Neural crest cell (in vitro differentiated cells): ENCODE results near the gene KRT74. TPM values are rescaled to one million over a fixed set of nuclear protein-coding genes. Genes with fewer than 3 reads are reported as not detected.

ENCODE experiments used
- DNase-seq: peaks from one replicate; pipeline ENCODE4 v3.0.0; 2021; ENCODE audit warnings: low read depth, mixed read lengths, low spot score
- H3K27ac Mint-ChIP-seq: one replicate; pipeline ENCODE4 v1.8.0; 2021; ENCODE audit warnings: mild to moderate bottlenecking, mixed read lengths; ENCODE audit not compliant: unreplicated experiment
- H3K27me3 Mint-ChIP-seq: 2 replicates; pipeline ENCODE4 v1.8.0; 2021; ENCODE audit warnings: low read depth, mild to moderate bottlenecking, mixed read lengths
- H3K36me3 Mint-ChIP-seq: 2 replicates; pipeline ENCODE4 v1.8.0; 2021; ENCODE audit warnings: low read depth, mild to moderate bottlenecking, mixed read lengths
- H3K4me1 Mint-ChIP-seq: 2 replicates; pipeline ENCODE4 v1.8.0; 2021; ENCODE audit warnings: mixed read lengths
- H3K4me3 Mint-ChIP-seq: one replicate; pipeline ENCODE4 v1.8.0; 2021; ENCODE audit warnings: mild to moderate bottlenecking, mixed read lengths
- H3K9me3 Mint-ChIP-seq: 2 replicates; pipeline ENCODE4 v1.8.0; 2021; ENCODE audit warnings: mixed read lengths
- CTCF ChIP-seq: fragments of 200-600 bp; sonication (generic); conservative IDR thresholded peaks from 2 replicates; pipeline ENCODE4 v1.5.0; 2021; ENCODE audit warnings: antibody characterized with exemption, mild to moderate bottlenecking
- total RNA-seq: library from RNA; stranded (reverse); gene quantifications from 2 replicates; pipeline ENCODE4 v1.2.1, GENCODE V29; 2021

KRT74 gene
- total RNA-seq, 1 donor from 2014 or later, result not detected

DNA sequence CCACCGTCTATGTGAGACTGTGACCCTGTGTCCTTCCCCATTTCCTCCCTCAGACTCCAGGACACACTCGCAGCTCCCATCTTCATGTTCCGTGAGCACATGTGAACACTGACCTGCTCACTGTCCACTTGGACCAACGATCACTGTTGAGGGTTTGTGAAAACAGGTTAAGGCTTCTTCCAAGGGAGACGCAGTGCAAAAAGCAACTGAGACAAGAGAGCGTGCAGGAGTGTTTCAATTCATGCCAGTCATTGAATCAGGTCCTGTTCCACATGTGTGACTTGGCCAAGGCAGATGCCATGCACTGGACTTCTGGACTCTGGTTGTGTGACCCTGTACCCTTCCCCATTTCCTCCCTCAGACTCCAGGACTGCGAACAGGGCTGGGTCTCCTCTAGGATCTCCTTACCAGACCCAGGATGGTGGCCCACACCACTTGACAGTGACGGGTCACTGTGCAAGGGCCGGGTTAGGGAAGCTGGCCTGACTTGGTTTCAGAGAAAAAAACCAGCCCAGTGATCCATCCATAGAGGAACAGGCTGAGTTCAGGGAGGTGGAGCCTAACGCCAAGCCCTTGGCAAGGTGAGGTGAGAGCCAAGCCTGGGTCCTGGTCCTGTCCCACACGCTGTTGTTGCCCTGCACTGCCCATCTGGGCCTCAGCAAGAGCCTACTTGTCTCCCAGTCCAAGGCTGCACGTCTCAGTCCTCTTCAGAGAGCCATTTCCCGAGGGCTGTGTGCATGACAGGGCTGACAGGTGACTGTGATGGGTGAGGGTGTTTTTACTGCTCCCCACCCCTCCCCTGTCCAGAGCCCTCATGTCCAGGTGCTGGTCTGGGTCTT is 47.8 kb downstream of the KRT74 start:
- no peak for TF ChIP-seq CTCF
- Mint-ChIP-seq H3K27ac (no peak overlapping the region), H3K9me3 (no peaks in the 10 kb centered on the region), H3K4me3 (no peak overlapping the region), H3K27me3 (no peaks in the 10 kb centered on the region), H3K4me1 (no peaks in the 10 kb centered on the region), H3K36me3 (no peaks in the 10 kb centered on the region)
- no peak for DNase-seq

DNA sequence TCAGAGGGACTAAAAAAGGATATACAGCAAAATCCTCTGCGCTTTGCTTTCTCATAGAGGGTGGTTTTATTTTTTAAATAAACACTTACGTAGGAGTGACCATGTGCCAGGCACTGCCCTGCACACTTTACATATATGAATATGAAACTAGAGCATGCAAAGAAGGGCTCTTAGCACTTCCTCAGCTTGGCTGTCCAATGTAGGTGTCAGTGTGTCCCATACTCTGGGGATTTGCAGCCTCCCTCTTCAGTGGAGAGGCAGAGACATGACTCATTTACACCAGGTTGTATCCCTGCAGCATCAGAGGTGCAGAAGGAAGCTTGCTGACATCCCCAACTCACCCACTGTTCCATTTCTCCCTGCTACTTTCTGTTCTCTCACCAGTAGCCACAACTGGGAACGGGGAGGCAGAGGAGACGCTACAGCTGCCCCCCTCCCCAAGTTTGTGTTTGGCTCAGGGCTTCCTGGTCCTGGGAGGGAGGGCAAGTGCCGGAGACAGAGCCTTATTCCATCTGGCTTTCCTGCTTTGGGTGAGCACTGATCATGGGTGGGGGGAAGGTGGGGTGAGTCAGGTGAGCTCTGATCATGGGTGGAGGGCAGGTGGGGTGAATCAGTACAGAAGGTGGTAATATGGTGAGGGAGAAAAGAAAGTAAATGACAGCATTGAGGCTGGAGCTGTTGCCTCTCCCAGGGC is 48.6 kb downstream of the KRT74 start:
- no peak for DNase-seq
- no peaks in the 10 kb centered on the region for H3K27me3 Mint-ChIP-seq
- no peak overlapping the region for H3K4me3 Mint-ChIP-seq
- H3K36me3 Mint-ChIP-seq, result no peaks in the 10 kb centered on the region
- H3K9me3 Mint-ChIP-seq, result no peaks in the 10 kb centered on the region
- H3K27ac Mint-ChIP-seq, result no peak overlapping the region
- TF ChIP-seq CTCF, result no peak
- no peaks in the 10 kb centered on the region for H3K4me1 Mint-ChIP-seq

DNA sequence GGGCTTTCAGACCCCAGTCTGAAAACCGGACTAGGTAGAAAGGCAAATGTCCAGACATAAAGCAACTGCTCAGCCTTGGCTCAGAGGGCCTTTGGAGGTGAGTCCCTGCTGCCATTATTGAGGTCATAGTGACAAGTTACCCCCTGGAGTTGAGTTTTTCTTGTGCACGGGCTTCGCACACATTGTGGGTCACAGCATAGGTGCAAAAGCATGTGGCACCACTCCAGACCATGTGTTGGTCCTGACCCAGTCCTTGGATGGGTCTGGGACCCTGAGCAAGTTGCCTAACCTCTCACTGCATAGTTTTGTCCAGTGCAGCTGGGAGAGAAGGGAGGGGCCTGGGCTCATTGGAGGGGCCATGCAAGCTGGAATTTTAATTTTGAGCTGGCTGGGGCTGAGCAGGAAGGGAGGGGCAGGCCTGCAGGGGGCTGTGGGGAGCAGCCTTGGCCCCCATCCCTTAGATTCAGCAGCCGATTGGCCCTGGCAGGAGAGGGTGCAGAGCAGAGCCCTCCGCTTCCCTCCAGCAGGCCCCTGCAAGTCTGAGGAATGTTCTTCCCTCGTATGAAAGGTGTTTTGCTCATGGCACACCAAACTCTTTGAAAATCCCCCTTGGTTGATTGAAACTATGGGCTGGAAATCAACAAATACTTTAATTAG is 49.3 kb downstream of the KRT74 start:
- no peaks in the 10 kb centered on the region for H3K36me3 Mint-ChIP-seq
- H3K9me3 Mint-ChIP-seq, result no peaks in the 10 kb centered on the region
- H3K27me3 Mint-ChIP-seq, result peaks cover 3% of the 10 kb centered on the region
- no peak overlapping the region for H3K27ac Mint-ChIP-seq
- TF ChIP-seq CTCF, result no peak
- H3K4me3 Mint-ChIP-seq, result no peak overlapping the region
- DNase-seq, result no peak
- H3K4me1 Mint-ChIP-seq, result no peaks in the 10 kb centered on the region

DNA sequence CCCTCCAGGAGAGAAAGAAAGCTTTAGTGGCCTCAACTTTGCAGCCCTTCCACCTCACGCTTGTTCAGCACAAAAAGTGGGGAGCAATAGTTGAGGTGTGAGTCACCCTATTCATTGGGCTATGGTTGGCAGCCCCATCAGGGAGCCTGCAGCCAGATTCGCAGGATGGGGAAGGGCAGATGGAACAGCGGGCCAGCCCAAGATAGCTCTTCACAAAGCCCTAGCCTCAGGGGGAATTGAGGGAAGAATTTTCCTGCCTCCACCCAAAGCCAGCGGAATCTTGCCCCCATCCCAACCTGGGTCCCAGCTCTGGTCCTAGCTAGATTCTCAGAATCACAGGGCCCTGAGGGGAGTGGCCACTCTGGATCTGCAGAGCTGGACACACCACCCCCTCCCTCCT is 49.8 kb downstream of the KRT74 start:
- Mint-ChIP-seq H3K27ac (peak overlapping the region; percentile 35), H3K4me3 (no peak overlapping the region), H3K27me3 (peaks cover 8% of the 10 kb centered on the region), H3K4me1 (no peaks in the 10 kb centered on the region), H3K9me3 (no peaks in the 10 kb centered on the region), H3K36me3 (no peaks in the 10 kb centered on the region)
- no peak for TF ChIP-seq CTCF
- DNase-seq, result no peak

GRCh38 chr12:52522346-52523011 is 51.2 kb downstream of the KRT74 start:
- H3K27me3 Mint-ChIP-seq, result peaks cover 12% of the 10 kb centered on the region
- no peak overlapping the region for H3K27ac Mint-ChIP-seq
- no peak for TF ChIP-seq CTCF
- H3K36me3 Mint-ChIP-seq, result no peaks in the 10 kb centered on the region
- no peaks in the 10 kb centered on the region for H3K4me1 Mint-ChIP-seq
- no peak overlapping the region for H3K4me3 Mint-ChIP-seq
- H3K9me3 Mint-ChIP-seq, result no peaks in the 10 kb centered on the region
- no peak for DNase-seq
